Neuronal stem cell (in vitro differentiated cells): ENCODE results near the gene FBXL3.

ENCODE experiments used
- DNase-seq: peaks from one replicate; pipeline ENCODE4 v3.0.0-alpha.2; 2013; ENCODE audit warnings: low spot score
- H2AFZ ChIP-seq: one replicate; pipeline ENCODE4 v1.6.1; 2013; ENCODE audit warnings: mild to moderate bottlenecking, low read length, inconsistent platforms
- H2AK5ac ChIP-seq: 2 replicates; pipeline ENCODE4 v1.6.1; 2013; ENCODE audit warnings: low read depth, mild to moderate bottlenecking, inconsistent platforms, low read length, moderate library complexity, mixed read lengths
- H2BK120ac ChIP-seq: 2 replicates; pipeline ENCODE4 v1.6.1; 2013; ENCODE audit warnings: low read depth, mild to moderate bottlenecking, inconsistent platforms, low read length, moderate library complexity, mixed read lengths
- H2BK12ac ChIP-seq: one replicate; pipeline ENCODE4 v1.6.1; 2013; ENCODE audit warnings: low read length, inconsistent platforms
- H2BK15ac ChIP-seq: 2 replicates; pipeline ENCODE4 v1.6.1; 2013; ENCODE audit warnings: mild to moderate bottlenecking, low read length, inconsistent platforms, mixed read lengths
- H2BK5ac ChIP-seq: one replicate; pipeline ENCODE4 v1.6.1; 2013; ENCODE audit warnings: inconsistent platforms, mild to moderate bottlenecking, low read length, moderate library complexity
- H3K14ac ChIP-seq: one replicate; pipeline ENCODE4 v1.6.1; 2013; ENCODE audit warnings: low read length, inconsistent platforms
- H3K18ac ChIP-seq: 2 replicates; pipeline ENCODE4 v1.6.1; 2013; ENCODE audit warnings: low read length, inconsistent platforms
- H3K23ac ChIP-seq: 2 replicates; pipeline ENCODE4 v1.6.1; 2013; ENCODE audit warnings: low read depth, mild to moderate bottlenecking, mixed read lengths, low read length, inconsistent platforms; ENCODE audit not compliant: poor library complexity
- H3K27ac ChIP-seq: replicated peaks from 3 replicates; pipeline ENCODE4 v1.5.1; 2013; ENCODE audit warnings: low read length, inconsistent platforms
- H3K27me3 ChIP-seq, 3 experiments: 2 replicates each; pipeline ENCODE4 v1.6.1; 2013; ENCODE audit warnings: low read length in 3 of 3, mild to moderate bottlenecking in 2 of 3, inconsistent platforms in 1 of 3, low read depth in 1 of 3, mixed read lengths in 1 of 3, moderate library complexity in 1 of 3; ENCODE audit not compliant: control insufficient read depth in 3 of 3, insufficient read depth in 3 of 3
- H3K36me3 ChIP-seq, 2 donors: replicated peaks in 1 of 2; 2 replicates each; pipeline ENCODE4 v1.6.1; 2013; ENCODE audit warnings: low read length in 2 of 2; ENCODE audit not compliant: control insufficient read depth in 2 of 2, insufficient read depth in 2 of 2
- H3K4ac ChIP-seq: 2 replicates; pipeline ENCODE4 v1.6.1; 2013; ENCODE audit warnings: inconsistent platforms, mild to moderate bottlenecking, low read length, moderate library complexity
- H3K4me1 ChIP-seq, 2 donors: 1 replicate in 1 of 2; 2 replicates in 1 of 2; pipeline ENCODE4 v1.6.1; 2013; ENCODE audit warnings: low read length in 2 of 2, low read depth in 1 of 2; ENCODE audit not compliant: control insufficient read depth in 2 of 2, insufficient read depth in 1 of 2
- H3K4me2 ChIP-seq: one replicate; pipeline ENCODE4 v1.6.1; 2013; ENCODE audit warnings: mild to moderate bottlenecking, low read length, inconsistent platforms; ENCODE audit not compliant: insufficient read depth, poor library complexity, severe bottlenecking
- H3K4me3 ChIP-seq, 2 donors: 2 replicates each; pipeline ENCODE4 v1.5.1; 2013; ENCODE audit warnings: low read length in 2 of 2, mild to moderate bottlenecking in 2 of 2, inconsistent platforms in 1 of 2, moderate library complexity in 1 of 2
- H3K79me1 ChIP-seq: one replicate; pipeline ENCODE4 v1.6.1; 2013; ENCODE audit warnings: low read depth, mild to moderate bottlenecking, inconsistent platforms, low read length, moderate library complexity
- H3K9ac ChIP-seq: one replicate; pipeline ENCODE4 v1.6.1; 2013; ENCODE audit warnings: mild to moderate bottlenecking, low read depth, low read length, inconsistent platforms; ENCODE audit not compliant: poor library complexity
- H3K9me3 ChIP-seq, 2 donors: replicated peaks in 1 of 2; 2 replicates each; pipeline versions ENCODE3 to v1.6.1; 2013; ENCODE audit warnings: low read length in 2 of 2, mild to moderate bottlenecking in 2 of 2, inconsistent platforms in 1 of 2, low read depth in 1 of 2, mixed read lengths in 1 of 2, moderate library complexity in 1 of 2; ENCODE audit not compliant: control insufficient read depth in 2 of 2, insufficient read depth in 1 of 2
- H4K8ac ChIP-seq: one replicate; pipeline ENCODE4 v1.6.1; 2013; ENCODE audit warnings: low read depth, mild to moderate bottlenecking, inconsistent platforms, low read length, moderate library complexity
- H4K91ac ChIP-seq: one replicate; pipeline ENCODE4 v1.6.1; 2013; ENCODE audit warnings: low read length, low read depth, mild to moderate bottlenecking, inconsistent platforms; ENCODE audit not compliant: poor library complexity
- WGBS, 2 donors: extraction: QIAGEN DNeasy Blood & Tissue Kit; methylation state at CpG; one replicate each; pipeline ENCODE4 v1.1.7; 2013; ENCODE audit warnings: missing lambda C conversion rate in 2 of 2, mixed read lengths in 1 of 2; ENCODE audit not compliant: insufficient read length in 2 of 2, insufficient replicate concordance in 1 of 2; ENCODE audit errors: extremely low coverage in 2 of 2; 5-methylcytosine and 5-hydroxymethylcytosine counted together

The FBXL3 gene

GRCh38 chr13:77055158-77055557, 28.2 kb upstream of the FBXL3 start:
- Histone ChIP-seq H2BK120ac (no peak overlapping the region), H3K4me2 (no peak overlapping the region), H3K18ac (no peak overlapping the region), H3K9me3 (peaks cover 0 to 2% of the 10 kb centered on the region in 2 donors), H3K4me3 (no peak overlapping the region), H2BK5ac (no peak overlapping the region), H3K14ac (no peak overlapping the region), H4K8ac (no peak overlapping the region), H2AFZ (no peak overlapping the region), H3K4ac (no peak overlapping the region), H3K79me1 (no peaks in the 10 kb centered on the region), H3K27ac (no peak overlapping the region), H2AK5ac (no peak overlapping the region), H3K9ac (no peak overlapping the region), H3K36me3 (peaks cover 2 to 72% of the 10 kb centered on the region in 2 donors), H3K4me1 (no peaks in the 10 kb centered on the region), H4K91ac (no peak overlapping the region), H2BK15ac (no peak overlapping the region), H3K23ac (no peak overlapping the region), H2BK12ac (no peak overlapping the region), H3K27me3 (no peaks in the 10 kb centered on the region)
- DNase-seq: no peak
- WGBS, 2 donors: no CpG with 5 or more reads among the region's 2 CpGs

GRCh38 chr13:77053192-77053591, 26.2 kb upstream of the FBXL3 start:
- Histone ChIP-seq H3K23ac (no peak overlapping the region), H3K4me2 (no peak overlapping the region), H3K9ac (no peak overlapping the region), H3K36me3 (peaks cover 4 to 71% of the 10 kb centered on the region in 2 donors), H3K14ac (no peak overlapping the region), H2BK12ac (no peak overlapping the region), H4K91ac (no peak overlapping the region), H2AK5ac (no peak overlapping the region), H3K27ac (no peak overlapping the region), H3K4ac (no peak overlapping the region), H2BK15ac (no peak overlapping the region), H3K27me3 (no peaks in the 10 kb centered on the region), H3K79me1 (no peaks in the 10 kb centered on the region), H4K8ac (no peak overlapping the region), H2AFZ (no peak overlapping the region), H2BK120ac (no peak overlapping the region), H2BK5ac (no peak overlapping the region), H3K9me3 (peaks cover 0 to 14% of the 10 kb centered on the region in 2 donors), H3K4me3 (no peak overlapping the region), H3K18ac (no peak overlapping the region), H3K4me1 (peaks cover 3 to 5% of the 10 kb centered on the region in 2 donors)
- WGBS, 2 donors: no CpG with 5 or more reads among the region's 4 CpGs
- no peak for DNase-seq

- peaks cover 0 to 21% of the 10 kb centered on the region in 2 donors for H3K9me3 ChIP-seq
- H2AFZ ChIP-seq: peak overlapping the region; percentile 60
- H3K79me1 ChIP-seq: no peaks in the 10 kb centered on the region
- no peak overlapping the region for H2BK12ac ChIP-seq
- no peak overlapping the region for H3K14ac ChIP-seq
- H4K91ac ChIP-seq: no peak overlapping the region
- H3K9ac ChIP-seq: no peak overlapping the region
- no peak overlapping the region for H2AK5ac ChIP-seq
- no peak overlapping the region for H3K4me3 ChIP-seq
- H2BK120ac ChIP-seq: no peak overlapping the region
- DNase-seq: peak; percentile 37
- H3K4me1 ChIP-seq: peaks cover 3 to 12% of the 10 kb centered on the region in 2 donors
- H3K4ac ChIP-seq: no peak overlapping the region
- H3K18ac ChIP-seq: no peak overlapping the region
- no CpG with 5 or more reads among the region's 4 CpGs for WGBS, 2 donors
- H3K4me2 ChIP-seq: no peak overlapping the region
- H3K27ac ChIP-seq: peak overlapping the region; percentile 64
- H2BK5ac ChIP-seq: no peak overlapping the region
- H3K27me3 ChIP-seq: peaks cover 0 to 2% (median 0%) of the 10 kb centered on the region in 3 experiments
- no peak overlapping the region for H3K23ac ChIP-seq
- H3K36me3 ChIP-seq: peaks cover 2 to 58% of the 10 kb centered on the region in 2 donors
- no peak overlapping the region for H2BK15ac ChIP-seq
- H4K8ac ChIP-seq: no peak overlapping the region
Measured at GRCh38 chr13:77048681-77049080, 21.7 kb upstream of the FBXL3 start.

- DNase-seq: peak; percentile 62
- no CpG with 5 or more reads among the region's 8 CpGs for WGBS, 2 donors
Measured at GRCh38 chr13:77047649-77048343, 20.8 kb upstream of the FBXL3 start.

More at GRCh38 chr13:77047649-77048343, 20.8 kb upstream of the FBXL3 start:
- no peak overlapping the region for H3K9ac ChIP-seq
- no peaks in the 10 kb centered on the region for H3K79me1 ChIP-seq
- peaks cover 2 to 58% of the 10 kb centered on the region in 2 donors for H3K36me3 ChIP-seq
- no peak overlapping the region for H2BK5ac ChIP-seq
- H3K4ac ChIP-seq: no peak overlapping the region
- H3K23ac ChIP-seq: no peak overlapping the region
- H3K27ac ChIP-seq: peak overlapping the region; percentile 64
- H3K4me1 ChIP-seq: peaks cover 3 to 12% of the 10 kb centered on the region in 2 donors
- H3K9me3 ChIP-seq: peaks cover 0 to 21% of the 10 kb centered on the region in 2 donors
- H2BK12ac ChIP-seq: no peak overlapping the region
- H3K4me3 ChIP-seq: no peak overlapping the region
- H4K8ac ChIP-seq: no peak overlapping the region
- peaks cover 0 to 2% (median 0%) of the 10 kb centered on the region in 3 experiments for H3K27me3 ChIP-seq
- no peak overlapping the region for H2BK120ac ChIP-seq
- H2AFZ ChIP-seq: no peak overlapping the region
- H2BK15ac ChIP-seq: no peak overlapping the region
- H3K18ac ChIP-seq: no peak overlapping the region
- H3K14ac ChIP-seq: no peak overlapping the region
- peak overlapping the region; percentile 49 for H3K4me2 ChIP-seq
- H2AK5ac ChIP-seq: no peak overlapping the region
- H4K91ac ChIP-seq: no peak overlapping the region
